Smooth muscle cell (in vitro differentiated cells): ENCODE measurements around the gene PAQR6. TPM values are rescaled to one million over a fixed set of nuclear protein-coding genes. Genes with fewer than 3 reads are reported as not detected.
A peak's percentile ranks its signal among the peaks of the same experiment; 100 is the strongest.

Experiments used
- DNase-seq: peaks from one replicate; lab custom pipeline; 2025; ENCODE audit not compliant: unreplicated experiment; lab: John Stamatoyannopoulos, UW
- H2AFZ ChIP-seq: fragments of 200-600 bp; sonication (generic); 2 replicates; pipeline ENCODE4 v1.6.0; 2016; ENCODE audit warnings: antibody characterized with exemption, low read depth, mild to moderate bottlenecking
- H3F3A ChIP-seq: fragments of 200-600 bp; sonication (generic); 2 replicates; pipeline ENCODE4 v1.6.0; 2017; ENCODE audit warnings: antibody characterized with exemption, low read depth
- H3K27ac ChIP-seq: fragments of 200-600 bp; sonication (generic); 2 replicates; pipeline ENCODE4 v1.5.1; 2016; ENCODE audit warnings: low read depth, mild to moderate bottlenecking
- H3K27me3 ChIP-seq: fragments of 200-600 bp; sonication (generic); 2 replicates; pipeline ENCODE4 v1.6.1; 2016; ENCODE audit warnings: low read depth, mild to moderate bottlenecking
- H3K36me3 ChIP-seq: fragments of 200-600 bp; sonication (generic); 2 replicates; pipeline ENCODE4 v1.5.1; 2016; ENCODE audit warnings: low read depth
- H3K4me1 ChIP-seq: fragments of 200-600 bp; sonication (generic); 2 replicates; pipeline ENCODE4 v1.5.1; 2016; ENCODE audit warnings: low read depth
- H3K4me2 ChIP-seq: fragments of 200-600 bp; sonication (generic); 2 replicates; pipeline ENCODE4 v1.6.0; 2016; ENCODE audit warnings: mild to moderate bottlenecking
- H3K4me3 ChIP-seq: fragments of 200-600 bp; sonication (generic); 2 replicates; pipeline ENCODE4 v1.5.1; 2016; ENCODE audit warnings: mild to moderate bottlenecking
- H3K79me2 ChIP-seq: fragments of 200-600 bp; sonication (generic); 2 replicates; pipeline ENCODE4 v1.6.0; 2016; ENCODE audit warnings: low read depth, mild to moderate bottlenecking
- H3K9ac ChIP-seq: fragments of 200-600 bp; sonication (generic); 2 replicates; pipeline ENCODE4 v1.6.0; 2016; ENCODE audit warnings: low read depth
- H3K9me3 ChIP-seq: fragments of 200-600 bp; sonication (generic); replicated peaks from 2 replicates; pipeline ENCODE4 v1.5.1; 2016; ENCODE audit warnings: low read depth
- H4K20me1 ChIP-seq: fragments of 200-600 bp; sonication (generic); 2 replicates; pipeline ENCODE4 v1.6.0; 2016; ENCODE audit warnings: low read depth
- WGBS: methylation state at CpG from one replicate; pipeline ENCODE4 v1.1.7; 2016; ENCODE audit warnings: low lambda C conversion rate; 5-methylcytosine and 5-hydroxymethylcytosine counted together
- polyA plus RNA-seq: library from polyadenylated mRNA; unstranded; fragments of >200 nt; fragmentation: Nextera tagmentation; extraction: Ambion mirVana; gene quantifications from 2 replicates; pipeline ENCODE4 v1.2.1, GENCODE V29; 2016
- total RNA-seq: library from RNA; depleted of rRNA; stranded (reverse); fragments of >200 nt; gene quantifications from 2 replicates; pipeline ENCODE4 v1.2.3, GENCODE V29; 2014
- TF ChIP-seq, protein P1 (sequence below): fragments of 200-600 bp; sonication (generic); IDR thresholded peaks from 2 replicates; pipeline ENCODE4 v1.5.1; 2017; ENCODE audit warnings: borderline replicate concordance, mild to moderate bottlenecking, antibody characterized with exemption; ENCODE audit not compliant: insufficient read depth, poor library complexity, severe bottlenecking

The PAQR6 gene
- total and polyA plus RNA-seq, 2 experiments from 2014 or later, result 1.3 to 2.7 TPM

DNA sequence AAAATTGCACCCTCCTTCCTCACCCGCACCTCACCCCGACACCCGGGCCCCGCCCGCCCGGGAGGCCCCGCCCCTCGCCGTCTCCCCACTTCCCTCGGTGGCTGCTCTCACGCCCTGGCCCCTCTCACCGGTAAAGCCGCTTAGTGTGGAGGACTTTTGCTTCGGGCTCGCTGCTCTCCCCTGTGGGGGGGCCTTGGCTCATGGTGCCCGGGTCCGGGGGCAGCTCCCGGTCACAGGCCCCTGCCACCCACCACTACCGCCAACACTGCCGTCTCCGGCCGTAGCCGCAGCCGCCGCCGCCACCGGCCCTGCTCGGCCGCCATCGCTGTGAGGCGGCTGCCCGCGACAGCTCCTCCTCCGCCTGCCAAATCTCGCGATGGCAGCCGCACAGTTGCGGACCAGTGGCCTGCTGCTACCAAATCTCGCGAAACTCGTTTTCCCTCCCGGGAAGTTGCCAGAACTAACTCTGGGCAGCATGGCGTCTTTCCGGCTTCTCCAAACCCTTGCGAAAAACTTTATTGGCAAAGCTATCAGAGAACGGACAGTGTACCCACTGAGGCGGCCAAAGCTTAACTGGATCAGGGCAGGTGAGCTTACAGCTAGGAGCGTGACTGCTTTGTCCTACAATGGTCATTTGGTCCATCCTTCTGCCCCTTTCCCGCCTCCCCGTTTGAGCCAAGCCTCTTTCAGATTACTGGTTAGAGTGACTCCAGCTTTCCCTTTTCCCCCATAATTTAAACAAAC lies 34.8 kb upstream of the PAQR6 start, which contains the start of gene SMG5:
TSS of gene SMG5 (minus strand) at position 347 of the 744 bp plus-strand sequence. CDS start at position 202, 145 bp downstream.
- 2% methylated on average over 38 of the region's 50 CpGs for WGBS
- peak within 1 kb of the TSS; percentile 97 for H3K9ac ChIP-seq

DNA sequence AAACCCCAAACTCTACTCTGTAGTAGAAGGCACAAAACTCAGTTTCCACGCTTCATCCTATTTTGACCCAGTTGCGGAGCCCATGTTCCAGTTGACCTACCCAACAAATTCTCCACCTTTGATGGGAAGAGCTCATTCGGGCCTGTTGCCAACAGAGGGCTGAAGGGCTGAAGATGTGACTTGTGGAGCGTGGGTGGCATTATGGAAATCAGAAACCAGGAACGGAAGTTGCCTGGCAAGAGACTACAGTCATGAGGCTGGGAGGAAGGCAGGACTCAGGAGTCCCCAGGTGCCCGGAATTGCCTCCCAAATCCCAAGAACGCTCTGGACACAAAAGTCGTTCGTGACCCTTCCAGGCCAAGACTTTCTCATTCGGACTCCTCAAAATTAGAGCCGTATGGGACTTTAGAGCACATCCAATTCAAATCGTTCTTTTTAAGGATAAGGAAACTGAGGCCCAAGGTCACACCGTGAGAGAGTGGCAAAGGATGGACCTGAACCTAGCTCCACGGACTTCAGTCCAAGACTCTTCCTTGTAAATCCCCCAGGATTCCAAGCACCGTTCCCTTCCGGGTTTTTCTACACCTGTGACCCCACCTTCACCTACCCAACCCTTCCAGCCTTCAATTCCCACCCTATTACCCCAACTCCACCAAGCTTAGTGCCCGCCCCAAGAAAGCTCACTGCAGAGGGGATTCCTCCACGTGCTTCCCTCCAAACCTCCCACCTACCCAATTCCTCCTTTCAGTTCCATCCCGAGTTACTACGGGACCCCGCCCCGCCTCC lies 34.0 kb upstream of the PAQR6 start:
- TF ChIP-seq, protein P1, sequence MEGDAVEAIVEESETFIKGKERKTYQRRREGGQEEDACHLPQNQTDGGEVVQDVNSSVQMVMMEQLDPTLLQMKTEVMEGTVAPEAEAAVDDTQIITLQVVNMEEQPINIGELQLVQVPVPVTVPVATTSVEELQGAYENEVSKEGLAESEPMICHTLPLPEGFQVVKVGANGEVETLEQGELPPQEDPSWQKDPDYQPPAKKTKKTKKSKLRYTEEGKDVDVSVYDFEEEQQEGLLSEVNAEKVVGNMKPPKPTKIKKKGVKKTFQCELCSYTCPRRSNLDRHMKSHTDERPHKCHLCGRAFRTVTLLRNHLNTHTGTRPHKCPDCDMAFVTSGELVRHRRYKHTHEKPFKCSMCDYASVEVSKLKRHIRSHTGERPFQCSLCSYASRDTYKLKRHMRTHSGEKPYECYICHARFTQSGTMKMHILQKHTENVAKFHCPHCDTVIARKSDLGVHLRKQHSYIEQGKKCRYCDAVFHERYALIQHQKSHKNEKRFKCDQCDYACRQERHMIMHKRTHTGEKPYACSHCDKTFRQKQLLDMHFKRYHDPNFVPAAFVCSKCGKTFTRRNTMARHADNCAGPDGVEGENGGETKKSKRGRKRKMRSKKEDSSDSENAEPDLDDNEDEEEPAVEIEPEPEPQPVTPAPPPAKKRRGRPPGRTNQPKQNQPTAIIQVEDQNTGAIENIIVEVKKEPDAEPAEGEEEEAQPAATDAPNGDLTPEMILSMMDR, result no peak
- Histone ChIP-seq H3K4me2 (peak overlapping the region; percentile 94), H3F3A (no peaks in the 10 kb centered on the region), H4K20me1 (peaks cover 44% of the 10 kb centered on the region), H3K36me3 (no peaks in the 10 kb centered on the region), H3K9ac (peak overlapping the region; percentile 97), H3K9me3 (no peaks in the 10 kb centered on the region), H2AFZ (peak overlapping the region; percentile 37), H3K27ac (peak overlapping the region; percentile 87), H3K79me2 (peaks cover 42% of the 10 kb centered on the region), H3K27me3 (no peaks in the 10 kb centered on the region), H3K4me1 (peaks cover 24% of the 10 kb centered on the region), H3K4me3 (peak overlapping the region; percentile 82)
- WGBS, result 11% methylated on average over 22 of the region's 22 CpGs
- DNase-seq, result no peak

More for the DNA sequence above, 34.8 kb upstream of the PAQR6 start, which contains the start of gene SMG5:
- no peaks in the 10 kb centered on the region for H3K27me3 ChIP-seq
- no peaks in the 10 kb centered on the region for H3F3A ChIP-seq
- peak; percentile 89 for DNase-seq
- H3K27ac ChIP-seq, result peak within 1 kb of the TSS; percentile 87
- peak within 1 kb of the TSS; percentile 87 for H2AFZ ChIP-seq
- H4K20me1 ChIP-seq, result peaks cover 43% of the 10 kb centered on the region
- no peaks in the 10 kb centered on the region for H3K36me3 ChIP-seq
- TF ChIP-seq, protein P1, result no peak
- H3K79me2 ChIP-seq, result peaks cover 42% of the 10 kb centered on the region
- H3K4me3 ChIP-seq, result peak within 1 kb of the TSS; percentile 82
- H3K9me3 ChIP-seq, result no peaks in the 10 kb centered on the region
- peaks cover 24% of the 10 kb centered on the region for H3K4me1 ChIP-seq
- peak within 1 kb of the TSS; percentile 96 for H3K4me2 ChIP-seq

DNA sequence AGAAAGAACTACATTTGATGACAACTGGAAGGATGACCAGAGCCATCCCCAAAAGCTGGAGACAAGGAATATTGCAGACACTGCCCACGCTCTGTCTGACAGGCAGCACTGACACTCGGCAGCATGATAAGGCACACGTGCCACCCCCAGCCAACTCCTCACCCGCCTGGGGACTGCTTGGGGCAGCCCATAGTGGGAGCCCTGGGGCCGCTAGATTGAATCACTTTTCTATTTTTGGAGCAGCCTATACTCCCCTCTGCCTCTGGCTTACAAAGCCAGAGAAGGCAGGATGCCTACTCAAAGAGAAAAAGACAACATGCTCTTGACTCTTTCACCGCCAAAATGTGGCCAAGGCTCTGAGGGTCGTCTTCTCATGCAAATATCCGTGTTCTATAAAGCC lies 33.4 kb upstream of the PAQR6 start:
- Histone ChIP-seq H3K9ac (peak overlapping the region; percentile 97), H3K27ac (peak overlapping the region; percentile 87), H2AFZ (no peak overlapping the region), H3F3A (no peaks in the 10 kb centered on the region), H3K9me3 (no peaks in the 10 kb centered on the region), H4K20me1 (peaks cover 44% of the 10 kb centered on the region), H3K4me3 (peak overlapping the region; percentile 82), H3K79me2 (peaks cover 42% of the 10 kb centered on the region), H3K4me2 (peak overlapping the region; percentile 94), H3K4me1 (peaks cover 24% of the 10 kb centered on the region), H3K27me3 (no peaks in the 10 kb centered on the region), H3K36me3 (no peaks in the 10 kb centered on the region)
- 15% methylated on average over 8 of the region's 8 CpGs for WGBS
- DNase-seq, result peak; percentile 26
- TF ChIP-seq, protein P1, result no peak
